NCI-H82 treated with DMSO at 0.1 percent for 48 hours (cell line): ENCODE measurements around the gene STAP2.
A peak's percentile ranks its signal among the peaks of the same experiment; 100 is the strongest.

ENCODE experiments used
- DNase-seq: peaks from one replicate; lab custom pipeline; 2025; ENCODE audit not compliant: unreplicated experiment; lab: John Stamatoyannopoulos, UW

STAP2 gene

GRCh38 chr19:4327877-4328242 lies 10.8 kb downstream of the STAP2 start:
- no peak for DNase-seq

GRCh38 chr19:4327252-4327876 lies 11.3 kb downstream of the STAP2 start:
- peak; percentile 75 for DNase-seq

- no peak for DNase-seq
Measured at GRCh38 chr19:4326837-4327251, 11.8 kb downstream of the STAP2 start.

GRCh38 chr19:4326215-4326836 lies 12.3 kb downstream of the STAP2 start:
- DNase-seq: no peak

- no peak for DNase-seq
Measured at GRCh38 chr19:4324228-4324627, 14.4 kb downstream of the STAP2 start.

GRCh38 chr19:4323692-4324091 lies 14.9 kb downstream of the STAP2 start:
- DNase-seq: no peak

- DNase-seq: no peak
Measured at GRCh38 chr19:4322942-4323665, 15.5 kb downstream of the STAP2 start.

GRCh38 chr19:4320419-4320818 lies 18.2 kb downstream of the STAP2 start:
- DNase-seq: no peak

- DNase-seq: no peak
Measured at GRCh38 chr19:4319067-4319718, 19.4 kb downstream of the STAP2 start.

GRCh38 chr19:4318460-4318859 lies 20.2 kb downstream of the STAP2 start:
- no peak for DNase-seq

- no peak for DNase-seq
Measured at GRCh38 chr19:4316956-4317355, 21.7 kb downstream of the STAP2 start.

GRCh38 chr19:4313847-4314490 lies 24.7 kb downstream of the STAP2 start:
- DNase-seq: no peak

- no peak for DNase-seq
Measured at GRCh38 chr19:4310247-4311121, 28.1 kb downstream of the STAP2 start.

GRCh38 chr19:4305659-4306058 lies 33.0 kb downstream of the STAP2 start:
- no peak for DNase-seq

- no peak for DNase-seq
Measured at GRCh38 chr19:4305257-4305612, 33.4 kb downstream of the STAP2 start.

GRCh38 chr19:4304538-4305256 lies 33.9 kb downstream of the STAP2 start, which contains the start of gene FSD1:
Gene FSD1, plus strand, starts transcription at chr19:4304598. Its CDS starts 149 bp downstream, at chr19:4304747.
- DNase-seq: no peak

- DNase-seq: no peak
Measured at GRCh38 chr19:4303819-4304537, 34.6 kb downstream of the STAP2 start.

GRCh38 chr19:4302243-4302640 lies 36.4 kb downstream of the STAP2 start, which contains the start of gene TMIGD2:
Gene TMIGD2, minus strand, starts transcription at chr19:4302389. Its CDS starts 4 bp downstream, at chr19:4302385.
- DNase-seq: no peak
